ENCODE data around the gene IVNS1ABP. TPM values are rescaled to one million over a fixed set of nuclear protein-coding genes. Genes with fewer than 3 reads are reported as not detected.
"Not testable (repeated sequence)": the region's sequence is repeated elsewhere in the genome, so short reads cannot be mapped to it uniquely, and the experiment has no call there.

The IVNS1ABP gene
- polyA plus RNA-seq, 1 donor = 59.9 TPM

- not testable (repeated sequence) for DNase-seq
Measured at GRCh38 chr1:185251928-185252327, 65.1 kb downstream of the IVNS1ABP start.

- no peak for DNase-seq
Measured at GRCh38 chr1:185250063-185250462, 67.0 kb downstream of the IVNS1ABP start.

GRCh38 chr1:185249563-185249962 is 67.5 kb downstream of the IVNS1ABP start:
- no peak for DNase-seq

Other genes with a start within 250 kb of the IVNS1ABP start
- 16.1 TPM for gene TRMT1L, start 160.3 kb downstream of the IVNS1ABP start, polyA plus RNA-seq (ENCODE audit: insufficient read length)
- 6.1 TPM for gene SWT1, start 160.1 kb downstream of the IVNS1ABP start, polyA plus RNA-seq (ENCODE audit: insufficient read length)